ENCODE results near the gene KLHL7.

DNA sequence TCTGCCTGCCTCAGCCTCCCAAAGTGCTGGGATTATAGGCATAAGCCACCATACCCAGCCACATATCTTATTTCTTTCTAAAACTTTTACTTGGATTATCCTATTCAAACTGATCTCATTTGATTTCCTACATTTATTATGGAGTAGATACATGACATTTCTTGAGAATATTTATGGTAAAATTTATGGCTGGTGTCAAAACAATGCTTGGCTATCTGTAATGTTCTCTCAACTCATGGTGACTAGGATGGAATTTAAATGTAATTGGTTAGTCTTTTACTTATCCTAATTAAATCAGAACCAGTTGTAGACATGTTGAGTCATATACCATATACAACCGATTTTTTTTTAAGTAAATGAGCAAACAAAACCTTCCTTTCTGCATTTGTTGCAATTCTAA is 80.4 kb downstream of the KLHL7 start:
- TF ChIP-seq POLR2AphosphoS5 (IDR thresholded peaks at IDR 0.05) (no peak), CTCF (IDR thresholded peaks at IDR 0.05) (no peak), POLR2A (IDR thresholded peaks at IDR 0.05) (no peak), EP300 (IDR thresholded peaks at IDR 0.05) (no peak)

Measured in gastroesophageal sphincter (tissue), 3 donors.